Mammary epithelial cell (primary cell): ENCODE measurements around the gene UBASH3A.

Source experiments
- CTCF ChIP-seq, 2 donors: IDR thresholded peaks in 1 of 2; conservative IDR thresholded peaks in 1 of 2; 2 replicates each; pipeline ENCODE4 v1.5.1; 2011 to 2012; ENCODE audit warnings: inconsistent platforms in 2 of 2, low read length in 2 of 2, mild to moderate bottlenecking in 2 of 2, control low read depth in 1 of 2, low read depth in 1 of 2; ENCODE audit not compliant: insufficient read depth in 1 of 2; ENCODE audit errors: extremely low read depth in 1 of 2
- EZH2 ChIP-seq: IDR thresholded peaks from 2 replicates; pipeline ENCODE4 v1.6.1; 2012; ENCODE audit warnings: low read length, inconsistent platforms, borderline replicate concordance

GRCh38 chr21:42367367-42368165 lies 36.1 kb upstream of the UBASH3A start:
- no peak for TF ChIP-seq EZH2
- TF ChIP-seq CTCF (conservative IDR thresholded peaks at IDR 0.05 in 1 of 2, IDR thresholded peaks at IDR 0.05 in 1 of 2; ENCODE audit: extremely low read depth in 1 of 2, insufficient read depth in 1 of 2, low read depth in 1 of 2, low read length in 2 of 2) = no peak
